DMS153 (cell line): ENCODE data around the gene TMEM63C.
"Not testable (repeated sequence)": the region's sequence is repeated elsewhere in the genome, so short reads cannot be mapped to it uniquely, and the experiment has no call there.

Experiments used
- DNase-seq: peaks from one replicate; lab custom pipeline; 2025; lab: John Stamatoyannopoulos, UW

Gene TMEM63C

GRCh38 chr14:77276295-77276935 lies 94.8 kb downstream of the TMEM63C start:
- no peak for DNase-seq

- DNase-seq = no peak
Observed at GRCh38 chr14:77276959-77277358, 95.4 kb downstream of the TMEM63C start.

GRCh38 chr14:77278461-77279230 lies 97.0 kb downstream of the TMEM63C start:
- no peak for DNase-seq

DNA sequence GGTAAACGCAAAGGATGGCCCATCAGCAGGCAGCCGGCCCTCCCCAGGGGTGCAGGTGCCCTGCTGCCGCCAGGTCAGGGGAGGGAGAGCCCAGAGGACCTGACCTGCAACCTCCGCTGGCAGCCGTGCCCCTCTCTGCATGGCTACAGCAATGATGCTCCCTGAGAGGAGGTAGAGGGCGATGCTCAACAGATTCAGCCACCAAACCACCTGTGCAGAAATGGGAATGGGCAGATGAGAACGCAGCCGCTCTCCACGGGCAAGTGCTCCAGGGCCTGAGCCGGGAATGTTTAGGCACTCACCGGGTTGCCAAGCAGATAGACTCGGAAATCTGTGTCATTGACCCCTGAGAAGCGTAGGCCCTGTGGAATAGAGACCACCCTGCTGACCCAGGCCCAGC lies 98.1 kb downstream of the TMEM63C start:
- DNase-seq = no peak

DNA sequence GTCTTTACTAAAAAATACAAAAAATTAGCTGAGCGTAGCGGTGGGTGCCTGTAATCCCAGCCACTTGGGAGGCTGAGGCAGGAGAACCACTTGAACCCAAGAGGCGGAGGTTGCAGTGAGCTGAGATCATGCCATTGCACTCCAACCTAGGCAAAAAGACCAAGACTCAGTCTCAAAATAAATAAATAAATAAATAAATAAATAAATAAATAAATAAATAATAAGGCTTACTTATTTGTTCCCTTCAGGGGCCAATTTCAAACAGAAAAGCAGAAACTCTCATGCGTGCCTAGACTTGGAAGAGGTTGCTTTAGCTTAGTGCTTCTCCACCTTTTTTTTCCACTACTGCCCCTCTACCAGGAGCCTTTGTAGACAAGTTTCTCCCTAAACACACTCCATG lies 99.3 kb downstream of the TMEM63C start:
- not testable (repeated sequence) for DNase-seq

DNA sequence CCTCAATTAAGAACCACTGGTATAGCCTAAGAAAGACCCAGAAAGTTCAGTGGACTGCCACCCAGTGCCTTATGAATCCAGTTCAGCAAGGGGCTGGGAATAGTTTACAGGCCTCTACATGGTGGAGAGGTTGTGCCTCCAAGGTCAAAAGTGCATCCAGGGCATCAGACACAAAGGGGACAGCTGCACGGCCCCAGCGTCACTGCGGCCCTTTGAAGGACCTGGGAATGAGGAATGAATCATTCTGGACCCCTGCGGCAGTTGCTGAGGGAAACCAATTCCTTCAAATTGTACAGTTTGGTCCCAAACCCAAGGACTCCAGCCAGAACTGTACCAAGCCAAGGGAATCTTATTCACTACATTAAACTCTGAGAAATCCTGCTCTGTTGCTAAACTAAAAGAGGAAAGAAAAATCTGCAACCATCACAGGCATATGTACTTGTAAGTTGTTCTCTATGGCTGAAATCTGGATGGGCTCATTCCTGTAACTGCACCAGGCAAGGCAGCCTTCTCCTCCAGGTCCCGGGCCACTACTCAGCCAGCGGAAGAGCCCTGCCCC lies 100.3 kb downstream of the TMEM63C start:
- no peak for DNase-seq

DNA sequence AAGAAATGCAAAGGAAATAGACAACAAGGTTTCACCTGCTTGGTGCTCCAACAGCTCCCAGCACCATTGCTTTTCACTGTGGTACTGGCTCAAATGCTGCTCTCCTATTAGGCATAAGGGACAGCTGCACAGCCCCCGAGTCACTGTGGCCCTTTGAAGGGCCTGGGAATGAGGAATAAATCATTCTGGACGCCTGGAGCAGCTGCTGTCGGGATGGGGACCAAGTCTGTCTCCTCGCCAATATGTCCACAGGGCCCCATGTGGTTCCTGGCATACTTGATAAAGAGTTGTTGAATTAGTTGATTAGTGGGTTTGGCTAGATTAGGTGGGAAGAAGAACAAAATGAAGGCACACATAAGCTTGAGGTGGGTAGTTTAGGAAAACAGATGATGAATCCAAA lies 102.5 kb downstream of the TMEM63C start:
- DNase-seq = no peak

DNA sequence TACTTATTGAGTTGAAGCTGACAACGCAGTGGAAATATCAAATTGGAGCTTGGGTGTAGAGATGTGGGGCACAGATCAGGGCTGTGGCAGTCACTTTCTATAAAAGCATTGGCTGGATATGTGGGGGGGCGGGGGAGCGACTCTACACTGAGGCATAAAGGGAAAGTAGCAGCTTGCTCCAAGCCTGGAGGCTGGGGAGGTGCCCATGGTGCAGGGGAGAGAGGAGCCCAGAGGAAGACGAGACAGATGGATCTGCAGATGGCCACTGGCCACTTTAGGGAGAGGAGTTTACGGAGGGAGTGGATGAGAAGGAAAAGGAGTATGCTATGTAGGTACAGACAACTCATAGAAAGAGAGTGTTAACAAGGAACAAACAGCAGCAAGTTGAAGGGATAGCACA lies 102.9 kb downstream of the TMEM63C start:
- DNase-seq = no peak

- DNase-seq = no peak
Observed at GRCh38 chr14:77286576-77286975, 105.0 kb downstream of the TMEM63C start.

GRCh38 chr14:77290705-77291104 lies 109.1 kb downstream of the TMEM63C start:
- DNase-seq = no peak

GRCh38 chr14:77296155-77296554 lies 114.6 kb downstream of the TMEM63C start:
- DNase-seq = no peak

GRCh38 chr14:77296906-77297305 lies 115.3 kb downstream of the TMEM63C start:
- DNase-seq = no peak

- no peak for DNase-seq
Observed at GRCh38 chr14:77299771-77300170, 118.2 kb downstream of the TMEM63C start.

DNA sequence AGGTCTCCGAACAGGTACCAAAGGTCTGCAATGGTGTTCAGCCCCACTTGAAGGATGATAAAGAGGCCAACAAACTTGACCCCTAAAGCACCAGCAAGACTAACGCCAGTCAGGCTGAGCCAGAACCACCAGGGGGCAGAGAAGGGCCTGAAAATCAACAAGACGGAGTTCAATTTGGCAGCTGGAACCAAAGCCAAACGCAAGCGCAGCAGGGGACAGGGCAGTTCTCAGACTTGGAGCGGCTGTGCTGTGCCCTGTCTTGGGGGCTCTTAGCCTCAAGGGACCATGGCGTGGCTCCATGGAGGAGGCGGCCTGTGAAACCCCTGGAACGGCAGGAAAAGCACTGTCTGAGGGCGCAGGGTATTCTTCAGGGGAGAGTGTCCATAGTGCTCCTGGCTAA lies 119.5 kb downstream of the TMEM63C start:
- DNase-seq = no peak

DNA sequence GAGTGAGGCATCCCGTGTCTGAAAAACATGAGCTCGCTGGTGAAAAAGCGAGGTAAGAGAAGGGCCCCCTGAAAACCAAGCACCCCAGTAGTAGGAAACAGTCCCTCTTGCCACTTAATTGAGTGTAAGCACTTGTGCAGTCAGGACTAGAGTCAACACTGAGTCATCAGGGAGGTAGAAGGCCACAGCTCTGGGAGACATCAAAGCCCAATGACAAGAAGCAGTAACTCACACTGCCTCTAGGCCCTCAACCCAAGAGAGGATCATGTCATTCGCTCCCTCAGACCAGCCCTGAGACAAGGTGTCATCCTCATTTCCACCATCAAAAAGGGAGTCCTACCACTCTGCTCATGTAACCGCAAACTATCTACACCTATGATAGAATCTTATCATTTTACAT lies 121.3 kb downstream of the TMEM63C start:
- DNase-seq = peak; percentile 55

- peak; percentile 81 for DNase-seq
Observed at GRCh38 chr14:77303417-77304156, 122.0 kb downstream of the TMEM63C start.

GRCh38 chr14:77305696-77306095 lies 124.1 kb downstream of the TMEM63C start:
- no peak for DNase-seq

GRCh38 chr14:77306416-77306815 lies 124.8 kb downstream of the TMEM63C start:
- no peak for DNase-seq

DNA sequence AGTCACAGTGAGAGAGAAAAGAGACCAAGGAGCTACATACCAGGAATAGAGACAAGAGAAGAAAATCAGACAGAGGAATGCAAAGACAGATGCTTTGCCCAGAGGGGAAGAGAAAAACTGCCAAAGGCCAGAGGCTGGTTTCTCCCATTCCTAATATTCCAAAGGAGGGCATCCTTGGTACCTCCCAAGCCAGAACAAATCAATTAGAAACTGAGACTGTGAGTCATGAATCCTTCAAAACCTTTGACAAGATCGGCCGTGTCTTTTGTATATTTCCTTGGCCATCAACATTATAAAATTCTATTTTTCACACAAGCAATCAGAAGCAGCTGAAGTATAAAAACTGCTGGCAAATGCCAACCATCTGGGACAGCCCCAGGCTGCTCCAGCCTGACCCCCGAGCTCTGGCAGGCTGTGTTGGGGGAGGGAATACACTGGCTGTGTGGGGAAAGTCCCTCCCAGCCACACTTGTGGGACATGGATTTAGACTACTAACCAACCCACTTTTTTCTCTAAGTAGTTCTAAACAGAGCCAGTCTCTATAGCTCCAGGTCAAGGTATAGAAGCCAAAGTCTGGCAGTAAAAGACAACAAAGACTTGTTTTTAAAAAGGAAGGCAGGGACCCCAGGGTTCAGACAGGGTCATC lies 125.4 kb downstream of the TMEM63C start:
- no peak for DNase-seq
